Kasumi-1 (cell line): ENCODE results near the gene ADARB1.

Experiments
- DNase-seq, 2 experiments: peaks; one replicate each; lab custom pipeline; 2025; lab: John Stamatoyannopoulos, UW

Gene ADARB1

DNA sequence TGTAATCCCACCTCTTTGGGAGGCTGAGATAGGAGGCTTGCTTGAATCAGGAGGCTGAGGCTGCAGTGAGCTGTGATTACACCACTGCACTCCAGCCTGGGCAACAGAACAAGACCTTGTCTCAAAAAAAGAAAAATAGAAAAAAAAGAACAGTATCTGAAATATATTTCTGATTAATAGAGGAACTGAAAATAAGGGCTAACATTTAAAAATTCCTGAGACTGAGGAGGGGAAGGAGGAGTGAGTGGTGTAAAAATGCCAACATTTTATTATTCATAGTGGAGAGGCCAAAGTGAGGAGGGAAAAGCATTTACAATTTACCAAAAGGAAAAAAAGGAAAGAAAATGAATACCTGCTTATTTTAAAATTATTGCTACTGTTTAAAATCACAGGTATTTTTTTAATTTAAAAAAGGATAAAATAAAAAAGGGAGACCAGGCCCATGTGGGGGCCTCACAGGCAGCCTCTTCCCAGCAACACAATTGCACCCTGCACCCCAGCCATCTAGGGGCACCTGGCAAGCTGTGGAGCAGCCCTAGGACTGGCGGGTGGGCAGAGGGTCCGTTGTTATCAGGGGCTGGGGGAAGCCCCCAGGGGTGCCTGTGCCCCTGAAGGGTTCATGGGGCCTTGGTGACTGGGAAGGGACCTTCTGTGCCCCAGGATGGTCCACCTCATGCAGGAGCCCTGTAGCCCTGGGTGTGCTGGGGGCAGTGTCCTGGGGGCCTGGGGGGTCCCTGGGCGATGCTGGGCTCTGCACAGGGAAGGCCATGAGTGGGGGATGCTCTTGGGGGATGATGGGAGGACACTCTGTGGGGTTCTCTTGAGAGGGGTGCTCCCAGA, 34.8 kb upstream of the ADARB1 start:
- DNase-seq, result no peak

DNA sequence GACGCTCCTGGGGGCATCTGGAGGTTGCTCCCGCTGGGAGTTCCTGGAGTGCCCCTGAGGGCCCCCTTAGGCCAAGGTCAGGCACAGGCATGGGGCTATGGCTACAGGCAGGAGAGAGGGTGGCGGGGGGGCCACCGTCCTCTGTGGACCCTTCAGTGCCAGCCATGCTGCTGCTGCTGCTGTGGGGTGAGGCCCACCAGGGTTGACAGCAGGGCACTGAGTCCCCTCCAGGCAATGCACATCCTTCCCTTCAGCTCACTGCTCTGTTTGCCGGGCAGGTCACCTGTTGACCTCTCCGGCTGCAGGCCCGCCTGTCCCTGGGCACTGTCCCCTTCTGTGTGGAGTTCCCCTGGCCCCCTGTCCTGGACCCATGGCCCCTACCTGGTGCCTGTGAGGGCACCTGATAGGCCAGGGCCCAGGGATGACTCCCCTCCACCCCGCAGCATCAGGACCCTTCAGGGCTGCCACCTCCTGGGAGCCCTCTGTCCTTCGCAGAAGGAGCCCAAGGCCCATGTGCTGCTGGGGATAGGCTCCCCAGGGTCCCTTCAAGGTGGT, 34.1 kb upstream of the ADARB1 start:
- DNase-seq, result no peak

DNA sequence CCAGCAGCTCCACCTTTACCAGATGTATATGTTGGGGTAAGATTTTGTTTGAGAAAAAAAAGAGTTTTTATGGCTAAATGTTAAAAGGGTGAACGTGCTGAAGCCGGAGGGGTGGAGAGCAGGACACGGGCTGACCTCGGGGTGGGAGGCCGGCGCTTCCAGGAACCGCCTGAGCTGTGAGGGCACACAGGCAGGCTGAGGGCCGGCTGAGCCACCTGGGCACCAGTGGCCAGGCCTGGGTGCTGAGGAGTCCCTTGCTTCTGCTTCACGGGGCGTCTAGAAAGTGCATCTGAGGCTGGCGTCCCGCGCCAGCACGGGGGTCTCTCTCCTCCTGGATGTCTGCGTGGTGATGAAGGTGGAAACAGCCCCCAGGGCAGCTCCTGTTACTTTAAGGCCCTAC, 33.6 kb upstream of the ADARB1 start:
- no peak for DNase-seq

DNA sequence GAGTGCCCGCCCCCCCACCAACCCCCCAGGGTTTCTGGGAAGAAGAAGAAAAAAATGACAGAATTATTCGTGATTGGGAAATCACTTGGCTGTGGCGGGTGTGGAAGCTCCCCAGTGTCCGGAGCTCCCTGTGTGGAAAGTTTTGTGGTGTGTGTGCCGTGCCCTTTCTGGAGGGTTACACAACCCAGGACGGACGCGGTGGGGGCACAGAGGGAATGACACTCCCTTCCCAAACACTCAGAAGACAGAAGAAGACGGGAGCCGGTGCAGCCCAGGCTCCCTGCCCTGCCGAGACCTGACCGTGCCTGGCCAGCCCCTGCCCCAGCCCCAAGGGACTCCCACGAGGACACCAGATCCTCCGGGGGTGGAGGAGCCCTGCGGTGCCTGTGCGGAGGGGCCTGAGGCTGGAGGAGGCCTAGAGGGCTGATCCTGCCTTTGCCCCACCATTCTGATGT, 33.0 kb upstream of the ADARB1 start:
- DNase-seq, result no peak

DNA sequence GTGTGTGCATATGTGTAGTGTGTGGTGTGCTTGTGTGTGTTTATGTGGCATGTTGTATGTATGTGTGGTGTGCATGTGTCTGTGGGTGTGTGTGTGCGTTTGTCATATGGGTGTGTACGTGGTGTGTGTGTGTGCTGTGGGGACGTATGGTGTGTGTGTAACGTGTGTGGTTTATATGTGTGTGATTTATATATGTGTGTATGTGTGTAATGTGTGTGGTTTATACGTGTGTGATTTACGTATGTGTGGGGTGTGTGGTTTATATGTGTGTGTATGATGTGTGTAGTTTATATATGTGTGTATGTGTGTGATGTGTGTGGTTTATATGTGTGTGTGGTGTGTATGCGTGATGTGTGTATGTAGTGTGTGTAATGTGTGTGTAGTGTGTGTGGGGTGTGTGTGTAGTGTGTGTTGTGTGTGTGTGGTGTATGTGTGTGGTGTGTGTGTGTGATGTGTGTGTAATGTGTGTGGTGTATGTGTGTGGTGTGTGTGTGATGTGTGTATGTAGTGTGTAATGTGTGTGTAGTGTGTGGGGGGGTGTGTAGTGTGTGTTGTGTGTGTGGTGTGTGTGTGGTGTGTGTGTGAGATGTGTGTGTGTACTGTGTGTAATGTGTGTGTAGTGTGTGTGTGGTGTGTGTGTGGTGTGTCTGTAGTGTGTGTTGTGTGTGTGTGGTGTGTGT, 32.3 kb upstream of the ADARB1 start:
- no peak for DNase-seq

DNA sequence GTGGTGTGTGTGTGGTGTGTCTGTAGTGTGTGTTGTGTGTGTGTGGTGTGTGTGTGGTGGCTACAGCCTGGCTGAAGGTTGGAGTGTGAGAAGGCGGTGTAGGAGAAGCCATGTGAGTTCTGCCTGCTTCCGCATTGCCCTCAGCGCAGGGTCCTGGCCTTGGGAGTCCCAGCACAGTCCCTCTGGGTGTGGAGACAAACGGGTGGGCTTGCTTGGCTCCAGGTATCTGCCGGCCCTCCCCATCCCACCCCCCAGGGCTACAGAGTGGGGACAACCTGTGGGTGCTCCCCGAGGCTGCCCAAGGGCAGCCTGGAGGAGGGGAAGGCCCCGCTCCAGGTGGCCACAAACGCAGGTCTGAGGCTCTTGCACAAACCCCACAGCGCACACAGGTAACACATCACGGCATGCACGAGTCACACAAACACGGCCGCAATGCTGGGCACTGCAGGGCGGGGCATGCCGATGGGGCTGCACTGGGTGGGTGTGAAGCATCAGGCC, 31.7 kb upstream of the ADARB1 start:
- DNase-seq, result no peak

DNA sequence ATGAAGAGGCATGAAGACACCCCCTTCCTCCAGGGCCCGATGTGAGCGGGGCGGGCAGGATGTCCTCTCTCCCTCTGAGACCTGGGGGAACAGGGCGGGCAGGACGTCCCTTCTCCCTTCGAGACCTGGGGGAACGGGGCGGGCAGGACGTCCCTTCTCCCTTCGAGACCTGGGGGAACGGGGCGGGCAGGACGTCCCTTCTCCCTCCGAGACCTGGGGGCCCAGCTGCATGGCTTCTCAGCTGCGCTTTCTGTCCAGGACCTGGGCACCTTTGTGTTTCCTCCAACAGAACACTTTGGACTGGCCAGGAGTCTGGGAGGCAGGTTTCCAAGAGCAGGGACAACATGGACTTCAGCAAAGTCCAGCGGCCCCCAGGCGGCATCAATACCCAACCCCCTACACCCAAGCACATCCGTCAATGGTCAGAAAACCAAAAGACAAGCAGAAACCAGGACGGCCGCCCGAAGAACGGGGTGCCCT, 30.8 kb upstream of the ADARB1 start:
- no peak for DNase-seq

DNA sequence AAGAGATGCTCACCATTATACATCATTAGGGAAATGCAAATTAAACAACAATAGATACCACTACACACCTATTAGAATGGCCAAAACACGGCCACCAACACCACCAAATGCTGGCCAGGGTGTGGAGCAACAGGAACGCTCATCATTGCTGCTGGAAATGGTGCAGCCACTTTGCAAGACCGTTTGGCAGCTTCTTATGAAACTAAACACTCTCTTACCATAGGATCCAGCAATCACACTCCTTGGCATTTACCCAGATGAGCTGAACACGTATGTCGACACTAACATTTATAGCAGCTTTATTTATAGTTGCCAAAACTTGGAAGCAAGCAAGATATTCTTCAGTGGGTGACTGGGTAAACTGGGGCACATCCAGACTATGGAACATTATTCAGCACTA, 28.9 kb upstream of the ADARB1 start:
- DNase-seq, result no peak

DNA sequence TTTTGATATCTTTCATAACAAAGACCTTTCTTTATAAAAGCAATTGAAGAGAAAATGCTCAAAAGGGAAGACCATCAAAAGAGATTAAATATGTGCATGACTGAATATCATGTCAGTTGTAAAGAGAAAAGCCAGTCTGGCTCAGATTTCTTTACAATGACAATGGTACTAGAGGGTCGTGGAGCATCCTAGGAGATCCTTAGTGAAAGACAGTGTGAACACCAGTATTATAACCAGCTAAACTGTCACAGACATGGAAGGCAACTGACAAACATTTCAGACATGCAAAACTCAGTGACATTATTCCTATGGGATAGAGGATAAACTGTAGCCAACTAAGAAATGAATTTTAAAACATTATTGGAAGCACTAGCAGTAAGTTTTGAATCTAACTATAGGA, 27.1 kb upstream of the ADARB1 start:
- DNase-seq, result no peak

DNA sequence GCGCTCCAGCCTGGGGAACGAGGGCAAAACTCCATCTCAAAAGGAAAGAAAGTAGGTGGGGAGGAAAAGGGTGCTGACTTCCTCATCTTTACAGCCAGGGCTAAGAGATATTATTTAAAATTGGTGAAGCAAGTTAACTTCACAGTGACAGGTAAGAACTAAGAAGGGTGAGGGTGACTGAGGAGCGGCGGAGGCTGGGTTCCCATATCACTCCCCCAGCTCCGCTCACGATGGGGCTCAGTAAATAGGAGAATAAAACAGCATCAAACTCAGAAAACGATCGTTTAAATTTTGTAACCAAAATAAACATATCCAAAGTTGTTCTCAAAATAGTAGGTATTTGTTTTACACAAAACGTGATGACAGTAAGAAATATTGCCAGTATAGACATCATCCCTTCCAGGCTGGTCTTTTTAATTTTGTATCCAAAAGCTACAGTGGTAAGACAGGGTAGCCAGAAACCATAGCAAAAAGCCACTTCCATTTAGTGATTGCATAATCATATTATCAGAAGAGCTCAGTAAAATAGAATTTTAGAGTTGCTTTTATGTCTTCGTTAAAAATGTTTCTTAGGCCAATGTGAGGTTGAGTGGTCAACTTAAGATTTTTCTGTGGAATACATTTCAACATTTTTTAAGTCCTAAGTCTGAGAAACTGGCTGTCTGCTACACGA, 26.2 kb upstream of the ADARB1 start:
- DNase-seq, result no peak

DNA sequence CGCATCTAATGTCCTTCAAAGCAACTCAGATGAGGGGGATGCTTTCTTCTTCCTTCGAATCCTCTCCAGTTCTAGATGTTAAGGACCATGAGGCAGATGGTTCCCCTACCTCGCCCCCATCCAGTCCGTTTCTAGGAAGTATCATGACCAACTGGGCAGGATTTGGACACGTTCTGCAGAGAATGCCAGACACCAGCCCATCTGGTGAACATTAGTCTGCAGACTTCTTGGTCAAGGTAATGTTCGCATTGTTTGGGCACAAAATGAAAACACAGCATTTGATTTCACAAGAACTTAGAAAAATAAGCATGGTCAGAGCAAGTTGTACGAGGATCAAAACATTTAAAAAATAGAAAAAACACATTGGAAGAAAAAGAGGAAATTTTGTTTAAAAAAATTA, 25.4 kb upstream of the ADARB1 start:
- DNase-seq, result no peak

DNA sequence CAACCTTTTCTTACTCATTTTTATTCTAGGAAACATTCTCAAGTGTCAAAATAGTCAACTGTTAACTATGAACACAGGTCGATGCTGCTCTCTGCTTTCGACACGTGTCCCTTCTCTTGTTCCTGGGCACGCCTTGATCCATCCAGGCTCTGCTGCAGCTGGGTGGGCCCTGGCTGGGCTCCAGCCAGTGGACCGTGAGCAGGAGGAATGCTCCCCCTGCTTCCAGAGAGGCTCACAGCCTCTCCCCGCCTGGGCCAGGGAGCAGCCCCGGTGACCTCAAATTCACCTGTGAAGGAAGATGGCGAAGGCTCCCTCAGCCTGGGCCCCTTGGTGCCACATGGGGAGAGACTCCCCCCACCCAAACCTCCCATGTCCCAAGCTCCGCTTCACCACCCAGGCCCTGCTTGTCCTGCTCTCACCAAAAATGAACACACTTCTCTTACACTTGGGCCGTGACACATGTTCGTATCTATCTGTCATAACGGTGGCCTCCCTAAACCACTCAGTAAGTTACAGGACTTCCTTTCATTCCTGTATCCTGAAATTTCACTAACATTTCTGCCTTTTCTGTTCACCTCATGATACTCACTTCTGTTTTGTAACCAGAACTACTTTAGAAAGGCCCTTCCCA, 24.6 kb upstream of the ADARB1 start:
- no peak for DNase-seq

DNA sequence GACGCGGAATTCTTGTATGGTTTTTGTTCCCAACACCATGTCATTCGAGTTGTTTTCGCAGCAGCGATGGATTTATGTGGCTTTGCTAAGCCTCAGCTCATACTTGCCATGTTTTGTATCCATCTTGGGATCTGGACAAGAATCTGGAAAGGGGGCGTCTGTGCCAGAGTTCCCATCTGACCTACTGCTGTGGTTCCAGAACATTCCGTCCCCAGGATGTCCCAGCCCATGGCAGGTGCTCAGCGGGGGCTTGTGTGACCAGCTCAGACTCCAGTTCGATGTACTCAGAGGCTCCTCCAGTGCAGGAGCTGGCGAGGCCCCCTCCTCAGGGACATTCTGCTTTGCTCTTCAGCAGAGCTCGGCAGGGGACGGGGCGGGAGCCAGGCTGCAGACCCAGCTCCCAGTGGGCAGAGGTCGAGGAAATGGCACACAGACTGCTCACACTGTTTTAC, 24.0 kb upstream of the ADARB1 start:
- DNase-seq, result no peak

DNA sequence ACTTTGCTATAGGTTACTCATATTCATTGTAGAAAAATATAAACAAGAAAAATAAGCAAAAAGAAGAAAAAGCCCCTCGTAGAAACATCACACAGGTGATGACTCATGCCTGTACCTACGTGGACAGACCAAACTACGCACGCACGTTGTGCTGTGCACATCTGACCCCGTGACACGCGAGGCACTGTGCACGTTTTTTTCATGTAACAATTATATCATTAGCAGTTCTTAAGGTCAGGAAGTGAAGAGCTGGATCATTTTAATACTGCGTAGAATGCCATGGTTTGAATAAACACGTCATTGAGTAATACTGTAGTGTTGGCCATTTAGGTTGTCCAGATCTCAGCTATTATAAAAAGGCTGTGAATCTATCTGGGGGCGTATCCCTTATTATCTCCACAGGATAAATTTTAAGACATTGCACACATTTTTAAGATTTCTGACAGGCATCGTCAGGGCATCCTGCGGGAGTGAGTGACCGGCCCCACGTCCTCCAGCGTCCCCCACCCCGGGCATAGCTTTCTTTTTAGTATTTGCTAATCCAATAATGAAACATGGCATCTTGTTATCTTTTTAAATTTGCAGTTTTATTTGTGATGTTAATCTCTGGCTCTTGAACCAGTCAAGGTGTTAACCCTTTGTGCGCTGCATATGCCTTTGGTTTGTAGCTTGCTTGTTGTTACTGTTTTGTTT, 23.4 kb upstream of the ADARB1 start:
- no peak for DNase-seq

DNA sequence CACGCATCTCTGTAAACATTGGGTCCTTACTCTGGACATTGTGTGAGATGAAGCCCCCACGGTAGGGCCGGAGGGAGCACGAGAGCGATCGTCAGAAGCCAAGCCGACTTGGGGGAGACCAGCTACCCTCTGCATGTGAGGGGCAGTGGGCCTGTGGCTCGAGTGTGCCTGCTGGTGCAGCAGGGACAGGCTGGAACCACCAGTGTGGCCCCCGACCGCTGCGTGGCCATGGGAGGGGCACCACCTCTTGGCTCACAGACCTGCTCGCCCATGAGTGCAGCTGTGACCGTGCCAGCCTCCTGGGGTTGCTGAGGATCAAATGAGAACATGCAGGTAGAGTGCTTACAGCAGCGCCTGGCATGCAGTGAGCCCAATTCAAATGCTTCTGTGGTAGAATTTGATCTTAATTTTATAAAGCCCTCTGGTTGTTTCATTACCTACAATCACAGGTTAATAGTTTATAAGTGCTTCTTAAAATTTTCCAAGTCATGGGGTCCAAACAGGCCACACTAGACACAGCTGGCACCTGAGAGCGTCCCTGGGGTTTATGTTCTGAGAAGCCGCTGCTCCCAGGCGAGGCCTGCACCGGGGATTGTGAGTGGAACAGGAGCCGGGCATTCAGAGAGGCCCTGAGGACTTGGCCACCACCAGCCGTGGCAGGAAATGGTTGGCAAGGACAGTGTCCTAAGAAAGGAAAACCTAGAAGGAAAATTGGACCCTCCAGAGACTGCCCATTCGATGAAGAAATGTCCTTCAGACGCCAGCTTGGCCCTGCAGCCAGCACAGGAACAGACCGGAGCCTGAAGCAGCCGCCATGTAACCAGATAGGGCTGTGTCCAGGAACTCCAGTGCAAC, 22.6 kb upstream of the ADARB1 start:
- no peak for DNase-seq

DNA sequence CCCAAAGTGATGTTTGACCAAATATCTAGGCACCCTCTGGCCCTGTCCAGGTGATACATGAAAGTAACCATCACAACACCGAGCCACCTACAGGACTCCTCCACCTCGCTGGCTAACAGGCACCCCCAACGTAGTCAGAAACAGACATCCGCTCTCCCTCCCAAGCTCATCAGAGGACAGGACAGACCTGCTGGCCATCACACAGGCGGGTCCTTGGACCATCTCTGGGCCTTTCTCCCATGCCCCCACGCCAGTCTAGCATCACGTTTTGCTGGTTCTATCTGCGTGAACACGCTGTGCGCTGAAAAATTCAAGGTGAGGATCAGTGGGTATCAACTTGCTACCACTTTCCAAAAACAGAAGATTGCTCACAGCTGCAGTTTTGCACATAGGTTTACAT, 21.4 kb upstream of the ADARB1 start:
- DNase-seq, result no peak

DNA sequence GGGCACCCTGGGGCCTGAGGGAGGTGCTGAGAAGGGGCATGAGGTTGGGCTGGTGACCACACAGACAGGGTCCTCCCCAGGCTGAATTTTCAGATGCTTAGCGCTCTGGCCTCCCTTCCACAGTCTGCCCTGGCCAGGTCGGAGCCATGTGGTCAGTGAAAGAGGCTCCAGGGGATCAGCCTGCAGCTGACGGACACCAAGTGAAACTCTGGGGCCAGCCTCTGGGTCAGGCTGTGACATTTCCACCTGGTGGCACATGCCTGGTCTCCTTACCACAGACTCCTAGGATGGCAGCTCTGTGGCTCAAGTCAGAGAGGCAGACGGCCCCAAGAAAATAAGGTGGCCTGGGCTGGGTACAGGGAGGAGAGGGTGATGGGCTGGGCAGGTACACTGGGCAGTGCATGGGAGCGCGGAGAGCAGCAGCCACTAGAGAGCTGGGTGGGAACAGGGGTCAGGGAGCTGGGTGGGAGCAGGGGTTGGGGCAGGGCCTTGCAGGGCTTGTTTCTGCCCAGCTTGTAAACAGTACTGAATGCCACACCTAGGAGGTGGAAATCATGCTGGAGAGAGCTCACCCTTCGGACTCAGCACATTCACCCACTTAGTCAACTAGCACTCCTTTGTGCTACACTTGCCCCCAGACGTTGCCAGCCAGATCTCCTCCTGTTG, 20.7 kb upstream of the ADARB1 start:
- DNase-seq, result no peak

DNA sequence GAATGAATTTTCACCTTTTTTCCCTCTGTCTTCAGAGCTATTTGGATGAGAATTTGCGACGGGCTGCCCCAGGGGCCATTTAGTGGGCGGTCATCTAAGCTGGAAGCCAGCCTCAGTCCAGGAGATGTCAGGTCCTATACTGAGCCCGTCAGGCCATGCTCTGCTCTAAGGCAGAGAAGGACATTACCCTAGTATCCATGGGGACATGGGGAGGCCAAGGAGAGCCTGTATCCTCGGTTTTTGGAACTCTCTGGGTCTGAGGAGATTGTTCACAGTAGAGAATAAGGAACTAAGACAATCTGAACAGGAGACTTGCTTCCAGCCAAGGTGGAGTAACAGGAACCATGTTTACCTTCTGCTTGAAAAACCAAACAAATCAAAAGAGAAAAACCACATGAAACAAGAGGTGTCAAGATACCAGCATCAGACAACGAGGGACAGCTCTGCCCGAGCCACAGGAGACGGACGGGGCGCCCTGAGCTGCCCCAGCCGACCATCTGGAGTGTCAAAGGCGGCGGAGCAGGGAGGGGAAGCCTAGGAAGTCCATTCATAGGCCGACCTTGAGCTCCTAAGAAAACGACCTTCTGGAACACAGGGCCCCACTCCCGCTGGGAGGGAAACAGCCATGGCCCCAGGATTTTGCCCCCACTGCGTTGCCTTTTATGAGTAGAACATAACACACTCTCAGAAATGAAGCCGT, 20.0 kb upstream of the ADARB1 start:
- no peak for DNase-seq
